Thymus (tissue), 14 donors: Measurements from ENCODE around the gene VEGFD. TPM values are rescaled to one million over a fixed set of nuclear protein-coding genes. Genes with fewer than 3 reads are reported as not detected.

Experiments used
- DNase-seq, 9 donors: peaks; one replicate each; pipeline ENCODE4 v3.0.0-alpha.2; 2013; ENCODE audit warnings: low spot score in 9 of 9, low read depth in 6 of 9, missing footprints in 1 of 9
- H3K27ac ChIP-seq, 2 donors: one replicate each; pipeline ENCODE4 v1.5.1; 2013; ENCODE audit warnings: control low read depth in 1 of 2, low read depth in 1 of 2, low read length in 1 of 2, mild to moderate bottlenecking in 1 of 2, moderate library complexity in 1 of 2
- H3K27me3 ChIP-seq, 2 donors: one replicate each; pipeline ENCODE4 v1.5.1; 2013; ENCODE audit warnings: low read length in 1 of 2; ENCODE audit not compliant: control insufficient read depth in 2 of 2, insufficient read depth in 1 of 2
- H3K36me3 ChIP-seq, 2 donors: one replicate each; pipeline ENCODE4 v1.5.1; 2013; ENCODE audit warnings: low read length in 1 of 2, mild to moderate bottlenecking in 1 of 2, moderate library complexity in 1 of 2; ENCODE audit not compliant: control insufficient read depth in 2 of 2, insufficient read depth in 2 of 2
- H3K4me1 ChIP-seq, 2 donors: one replicate each; pipeline ENCODE4 v1.5.1; 2013; ENCODE audit warnings: low read length in 2 of 2; ENCODE audit not compliant: control insufficient read depth in 2 of 2, insufficient read depth in 2 of 2
- H3K4me3 ChIP-seq, 2 donors: one replicate each; pipeline ENCODE4 v1.5.1; 2013; ENCODE audit warnings: low read length in 2 of 2, control low read depth in 1 of 2, mild to moderate bottlenecking in 1 of 2
- H3K9me3 ChIP-seq, 2 donors: one replicate each; pipeline ENCODE4 v1.5.1; 2013; ENCODE audit warnings: low read length in 1 of 2, mild to moderate bottlenecking in 1 of 2; ENCODE audit not compliant: control insufficient read depth in 2 of 2, insufficient read depth in 1 of 2
- WGBS: extraction: QIAGEN DNeasy Blood & Tissue Kit; methylation state at CpG from one replicate; pipeline ENCODE4 v1.1.7; 2013; 5-methylcytosine and 5-hydroxymethylcytosine counted together
- long read RNA-seq, 10 donors: transcript quantifications; one replicate each; lab custom pipeline, GENCODE V29; 2026
- polyA plus RNA-seq: library from polyadenylated mRNA; stranded (reverse); fragments of 200-250 nt; gene quantifications from one replicate; pipeline ENCODE4 v1.2.3, GENCODE V29; 2013
- total RNA-seq: library from RNA; stranded (reverse); fragments of 120-200 nt; gene quantifications from one replicate; pipeline ENCODE4 v1.2.4, GENCODE V29; 2013
- donor health status: healthy.

The VEGFD gene, protein sequence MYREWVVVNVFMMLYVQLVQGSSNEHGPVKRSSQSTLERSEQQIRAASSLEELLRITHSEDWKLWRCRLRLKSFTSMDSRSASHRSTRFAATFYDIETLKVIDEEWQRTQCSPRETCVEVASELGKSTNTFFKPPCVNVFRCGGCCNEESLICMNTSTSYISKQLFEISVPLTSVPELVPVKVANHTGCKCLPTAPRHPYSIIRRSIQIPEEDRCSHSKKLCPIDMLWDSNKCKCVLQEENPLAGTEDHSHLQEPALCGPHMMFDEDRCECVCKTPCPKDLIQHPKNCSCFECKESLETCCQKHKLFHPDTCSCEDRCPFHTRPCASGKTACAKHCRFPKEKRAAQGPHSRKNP
- total RNA-seq (0.05 TPM), polyA plus RNA-seq (0.64 TPM)
- long read RNA-seq, donor 1 = 0 reads
- long read RNA-seq, donor 2 = 0 reads
- long read RNA-seq, donor 3 = 0 reads
- long read RNA-seq, donor 4 = 0 reads
- long read RNA-seq, donor 5 = 0 reads
- long read RNA-seq, donor 6 = 0 reads
- long read RNA-seq, donor 7 = 0 reads
- long read RNA-seq, donor 8 = 0 reads
- long read RNA-seq, donor 9 = 0 reads
- long read RNA-seq, donor 10 = 0 reads

- no peaks in the 10 kb centered on the region for H3K4me1 ChIP-seq
- H3K27me3 ChIP-seq = no peaks in the 10 kb centered on the region
- no peak within 1 kb of the TSS for H3K4me3 ChIP-seq
- no peaks in the 10 kb centered on the region for H3K36me3 ChIP-seq
- DNase-seq = no peak
- 86% methylated on average over 2 of the region's 2 CpGs for WGBS
- no peak within 1 kb of the TSS for H3K27ac ChIP-seq
- no peaks in the 10 kb centered on the region for H3K9me3 ChIP-seq
Observed at GRCh38 chrX:15384304-15384703, at the start of gene VEGFD. VEGFD (minus strand) TSS chrX:15384413; CDS start chrX:15383946, 467 bp downstream.

- no peaks in the 10 kb centered on the region for H3K36me3 ChIP-seq
- no peak overlapping the region for H3K4me3 ChIP-seq
- no peaks in the 10 kb centered on the region for H3K4me1 ChIP-seq
- no peaks in the 10 kb centered on the region for H3K27me3 ChIP-seq
- no peaks in the 10 kb centered on the region for H3K9me3 ChIP-seq
- DNase-seq = no peak
- 31% methylated on average over 1 of the region's 1 CpG for WGBS
- H3K27ac ChIP-seq = no peak overlapping the region
Observed at GRCh38 chrX:15430584-15430983, 46.4 kb upstream of the VEGFD start.

DNA sequence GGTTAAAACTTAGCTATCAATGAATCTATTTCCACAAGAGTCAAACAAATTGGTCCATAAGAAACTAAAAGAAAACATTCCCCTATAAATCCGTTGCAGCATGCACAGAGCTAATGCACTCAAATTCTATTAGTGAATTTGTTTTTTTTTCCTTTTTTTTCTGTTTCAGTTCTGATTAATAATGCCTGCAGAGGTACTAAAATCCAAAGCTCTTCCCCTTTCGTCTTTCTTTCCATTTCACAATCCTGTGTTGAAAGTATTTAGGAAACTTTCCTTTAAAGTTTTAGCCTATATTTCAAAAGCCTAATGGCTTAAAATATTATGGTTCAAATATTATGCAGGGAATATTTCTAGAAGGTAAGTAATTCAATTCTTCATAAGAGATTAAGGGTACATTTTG is 45.9 kb upstream of the VEGFD start:
- WGBS = 88% methylated on average over 2 of the region's 2 CpGs
- H3K36me3 ChIP-seq = no peaks in the 10 kb centered on the region
- H3K27me3 ChIP-seq = no peaks in the 10 kb centered on the region
- DNase-seq = no peak
- H3K4me3 ChIP-seq = no peak overlapping the region
- H3K27ac ChIP-seq = no peak overlapping the region
- no peaks in the 10 kb centered on the region for H3K9me3 ChIP-seq
- no peaks in the 10 kb centered on the region for H3K4me1 ChIP-seq

- Histone ChIP-seq H3K4me1 (no peaks in the 10 kb centered on the region), H3K36me3 (no peaks in the 10 kb centered on the region), H3K9me3 (no peaks in the 10 kb centered on the region), H3K27me3 (no peaks in the 10 kb centered on the region), H3K27ac (no peak overlapping the region), H3K4me3 (no peak overlapping the region)
- DNase-seq = no peak
- 97% methylated on average over 1 of the region's 1 CpG for WGBS
Observed at GRCh38 chrX:15425024-15425423, 40.8 kb upstream of the VEGFD start.

- H3K36me3 ChIP-seq = no peaks in the 10 kb centered on the region
- H3K27ac ChIP-seq = no peak overlapping the region
- no peaks in the 10 kb centered on the region for H3K9me3 ChIP-seq
- H3K4me3 ChIP-seq = no peak overlapping the region
- 90% methylated on average over 3 of the region's 3 CpGs for WGBS
- no peaks in the 10 kb centered on the region for H3K27me3 ChIP-seq
- no peaks in the 10 kb centered on the region for H3K4me1 ChIP-seq
- no peak for DNase-seq
Observed at GRCh38 chrX:15418707-15419181, 34.5 kb upstream of the VEGFD start.

GRCh38 chrX:15418041-15418706 is 34.0 kb upstream of the VEGFD start:
- WGBS = 96% methylated on average over 6 of the region's 6 CpGs
- DNase-seq = no peak
- H3K4me3 ChIP-seq = no peak overlapping the region
- no peaks in the 10 kb centered on the region for H3K36me3 ChIP-seq
- no peak overlapping the region for H3K27ac ChIP-seq
- no peaks in the 10 kb centered on the region for H3K27me3 ChIP-seq
- no peaks in the 10 kb centered on the region for H3K4me1 ChIP-seq
- no peaks in the 10 kb centered on the region for H3K9me3 ChIP-seq

DNA sequence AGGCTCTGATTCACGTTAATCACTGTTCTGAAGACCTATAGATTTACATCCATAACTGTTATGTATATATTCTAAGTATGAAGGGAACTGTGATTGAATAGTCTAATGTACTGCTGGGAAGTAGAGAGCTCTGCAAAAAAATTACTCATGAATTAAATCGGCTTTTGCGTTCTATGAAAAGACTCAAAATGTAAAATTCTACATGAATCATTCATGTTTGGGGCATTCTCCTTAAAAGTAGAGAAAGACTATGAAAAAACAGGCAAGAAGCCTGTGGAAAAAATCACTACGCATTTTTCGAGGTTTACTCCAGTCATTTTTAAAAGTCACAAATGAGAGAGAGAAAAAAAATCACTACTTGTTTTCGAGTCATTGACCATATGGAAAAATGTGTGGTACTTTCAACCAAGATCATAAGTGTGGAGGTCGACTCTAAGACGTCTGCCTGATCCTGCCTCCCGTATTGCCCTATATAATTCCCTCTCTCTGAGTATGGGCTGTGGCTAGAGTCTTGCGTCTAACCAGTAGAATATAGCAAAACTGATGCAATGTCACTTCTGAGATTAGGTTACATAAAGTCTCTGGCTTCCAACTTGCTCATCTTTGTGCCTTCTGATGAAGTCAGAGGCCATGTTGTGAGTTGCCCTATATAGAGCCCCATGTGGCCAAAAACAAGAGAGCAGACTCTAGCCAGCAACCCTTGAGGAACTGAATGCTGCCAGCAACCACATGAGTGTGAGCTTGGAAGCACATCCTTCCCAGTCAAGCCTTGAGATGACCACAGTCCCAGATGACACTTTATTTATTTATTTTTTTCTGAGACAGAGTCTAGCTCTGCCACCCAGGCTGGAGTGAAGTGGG is 32.1 kb upstream of the VEGFD start:
- H3K4me3 ChIP-seq = no peak overlapping the region
- H3K36me3 ChIP-seq = no peaks in the 10 kb centered on the region
- H3K9me3 ChIP-seq = no peaks in the 10 kb centered on the region
- H3K27ac ChIP-seq = no peak overlapping the region
- DNase-seq = no peak
- H3K4me1 ChIP-seq = no peaks in the 10 kb centered on the region
- 88% methylated on average over 10 of the region's 10 CpGs for WGBS
- peaks cover 0 to 2% of the 10 kb centered on the region in 2 donors for H3K27me3 ChIP-seq

DNA sequence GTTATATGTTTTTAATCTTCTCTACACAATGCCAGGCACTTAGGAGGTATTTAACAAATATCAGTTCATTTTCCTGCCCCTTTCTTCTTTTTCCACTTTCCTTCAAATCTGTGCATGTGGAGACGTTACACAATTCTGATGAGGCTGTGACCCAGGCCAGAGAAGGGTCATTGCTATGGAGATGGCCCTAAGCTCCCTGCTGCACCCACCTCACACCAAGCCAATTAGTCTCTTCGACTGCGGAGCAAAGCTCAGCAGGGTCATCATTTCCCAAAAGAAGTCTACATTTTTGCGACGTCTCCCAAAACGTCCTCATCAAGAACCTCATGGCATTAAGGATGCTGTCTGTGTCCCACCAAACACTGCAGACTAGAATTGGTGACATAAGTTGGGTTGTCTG is 28.9 kb upstream of the VEGFD start:
- H3K36me3 ChIP-seq = no peaks in the 10 kb centered on the region
- no peaks in the 10 kb centered on the region for H3K4me1 ChIP-seq
- no peak overlapping the region for H3K4me3 ChIP-seq
- 95% methylated on average over 6 of the region's 6 CpGs for WGBS
- no peak overlapping the region for H3K27ac ChIP-seq
- no peak for DNase-seq
- peaks cover 0 to 2% of the 10 kb centered on the region in 2 donors for H3K27me3 ChIP-seq
- H3K9me3 ChIP-seq = no peaks in the 10 kb centered on the region
